HepG2 (cell line): ENCODE measurements around the gene SRP9. TPM values are rescaled to one million over a fixed set of nuclear protein-coding genes. Genes with fewer than 3 reads are reported as not detected.
A peak's percentile ranks its signal among the peaks of the same experiment; 100 is the strongest.

Experiments
- DPF2 ChIP-seq: sonication (generic); formaldehyde crosslinking; IDR thresholded peaks from 2 replicates; pipeline ENCODE4 v1.4.0; 2020; ENCODE audit warnings: mild to moderate bottlenecking, low read depth, missing genetic modification reagents, borderline replicate concordance
- IRF1 ChIP-seq: sonication (generic); formaldehyde crosslinking; IDR thresholded peaks from 2 replicates; pipeline ENCODE4 v1.4.0; 2020; ENCODE audit warnings: low read depth, mild to moderate bottlenecking, missing genetic modification reagents
- KDM1A ChIP-seq: IDR thresholded peaks from 2 replicates; pipeline ENCODE4 v1.6.1; 2016; ENCODE audit warnings: missing compliant biosample characterization
- KIAA2018 ChIP-seq: sonication (generic); formaldehyde crosslinking; IDR thresholded peaks from 2 replicates; pipeline ENCODE4 v1.5.0; 2020; ENCODE audit warnings: mild to moderate bottlenecking, missing genetic modification reagents, borderline replicate concordance
- MXD4 ChIP-seq: IDR thresholded peaks from 2 replicates; pipeline ENCODE4 v1.6.1; 2016; ENCODE audit warnings: mild to moderate bottlenecking, missing biosample characterization, missing genetic modification reagents
- PATZ1 ChIP-seq: sonication (generic); formaldehyde crosslinking; IDR thresholded peaks from 2 replicates; pipeline ENCODE4 v1.4.0; 2020; ENCODE audit warnings: missing genetic modification reagents
- PCBP1 ChIP-seq: fragments of 200-400 bp; formaldehyde crosslinking; IDR thresholded peaks from 2 replicates; pipeline ENCODE4 v1.6.1; 2017; ENCODE audit warnings: mild to moderate bottlenecking, low read depth, low read length, borderline replicate concordance
- PHF21A ChIP-seq: sonication (generic); formaldehyde crosslinking; IDR thresholded peaks from 2 replicates; pipeline ENCODE4 v1.5.0; 2020; ENCODE audit warnings: mild to moderate bottlenecking, missing genetic modification reagents
- REPIN1 ChIP-seq: sonication (generic); formaldehyde crosslinking; IDR thresholded peaks from 2 replicates; pipeline ENCODE4 v1.8.0; 2022; ENCODE audit warnings: missing genetic modification reagents, low read depth, mild to moderate bottlenecking, borderline replicate concordance
- SAP130 ChIP-seq: IDR thresholded peaks from 2 replicates; pipeline ENCODE4 v1.6.1; 2016; ENCODE audit warnings: low read depth
- SIN3A ChIP-seq: IDR thresholded peaks from 2 replicates; pipeline ENCODE4 v1.6.1; 2011; ENCODE audit warnings: low read depth, mild to moderate bottlenecking, control low read depth, low read length, borderline replicate concordance
- SOX13 ChIP-seq, 3 experiments: fragments of 450-650 bp in 1 of 3; sonication (generic) in 1 of 3; formaldehyde crosslinking in 1 of 3; IDR thresholded peaks in 2 of 3; conservative IDR thresholded peaks in 1 of 3; 2 replicates each; pipeline versions ENCODE4 v1.5.0 to v1.6.1; 2016 to 2020; ENCODE audit warnings: antibody characterized with exemption in 1 of 3, mild to moderate bottlenecking in 1 of 3, missing compliant biosample characterization in 1 of 3, missing genetic modification reagents in 1 of 3, moderate library complexity in 1 of 3
- SP5 ChIP-seq: IDR thresholded peaks from 2 replicates; pipeline ENCODE4 v1.6.1; 2016; ENCODE audit warnings: low read depth, borderline replicate concordance
- THAP11 ChIP-seq: IDR thresholded peaks from 2 replicates; pipeline ENCODE4 v1.6.1; 2016; ENCODE audit warnings: missing biosample characterization, missing genetic modification reagents
- U2AF1 ChIP-seq: fragments of 200-400 bp; formaldehyde crosslinking; optimal IDR thresholded peaks from 2 replicates; pipeline ENCODE3; 2017; ENCODE audit warnings: mild to moderate bottlenecking, low read depth, low read length
- ZMYM4 ChIP-seq: sonication (generic); formaldehyde crosslinking; IDR thresholded peaks from 2 replicates; pipeline ENCODE4 v1.8.1; 2023; ENCODE audit warnings: mild to moderate bottlenecking, missing genetic modification reagents
- ZNF629 ChIP-seq: sonication (generic); formaldehyde crosslinking; conservative IDR thresholded peaks from 2 replicates; pipeline ENCODE4 v1.5.0; 2020; ENCODE audit warnings: missing genetic modification reagents
- polyA plus RNA-seq, 8 experiments: library from polyadenylated mRNA; depleted of rRNA in 3 of 8; stranded (reverse) in 7 of 8; unstranded in 1 of 8; fragments of >200 nt; fragmentation: Illumina TruSeq in 4 of 8; extraction: Trizol in 4 of 8; gene quantifications; 2 replicates each; pipeline versions ENCODE4 v1.2.1 to v1.2.3, GENCODE V29; 2011 to 2016; ENCODE audit warnings: low read depth in 4 of 8, missing spikeins in 1 of 8, mixed read lengths in 1 of 8; ENCODE audit not compliant: insufficient read depth in 1 of 8
- total RNA-seq, 5 experiments: library from RNA; depleted of rRNA; stranded (reverse); fragments of >200 nt; fragmentation: Illumina TruSeq; extraction: Trizol; gene quantifications; 2 replicates each; pipeline ENCODE4 v1.2.3, GENCODE V29; 2016; ENCODE audit warnings: low read depth in 1 of 5

The SRP9 gene
- total and polyA plus RNA-seq, 2 of the 13 experiments (the other 11 are each of a cell fraction or from before 2014, with no cell fraction given) = 251 to 307 TPM

- TF ChIP-seq PATZ1 (CRISPR knock-in tag) (peak; percentile 97), KDM1A (CRISPR knock-in tag) (0 out of 2 replicates have a peak, but pooled peaks have one; percentile 59), SIN3A (0 out of 2 replicates have a peak, but pooled peaks have one; percentile 18), PCBP1 (no peak), KIAA2018 (CRISPR knock-in tag) (no peak), MXD4 (CRISPR knock-in tag) (peak; percentile 64; the same call in 1 of the 2 replicates), PHF21A (CRISPR knock-in tag) (peak; percentile 84), DPF2 (CRISPR knock-in tag) (peak; percentile 29; the same call in 1 of the 2 replicates), SP5 (CRISPR knock-in tag) (0 out of 2 replicates have a peak, but pooled peaks have one; percentile 27), U2AF1 (no peak), THAP11 (no peak), ZNF629 (0 out of 2 replicates have a peak, but pooled peaks have one; percentile 41), SOX13 (IDR thresholded peaks at IDR 0.05) (no peak), SOX13 (CRISPR knock-in tag; conservative IDR thresholded peaks at IDR 0.05 in 1 of 2, IDR thresholded peaks at IDR 0.05 in 1 of 2) (peak in 1 of 2 experiments; percentile 82; a peak in 2 of 4 replicates), IRF1 (CRISPR knock-in tag) (no peak), SAP130 (peak; percentile 78), REPIN1 (CRISPR knock-in tag) (peak; percentile 76; the same call in 1 of the 2 replicates), ZMYM4 (peak; percentile 71)
These were observed 47.5 kb downstream of the SRP9 start (continued) for GRCh38 chr1:225825078-225825477.
